ENCODE data around the gene NUDT3. TPM values are rescaled to one million over a fixed set of nuclear protein-coding genes. Genes with fewer than 3 reads are reported as not detected.

The NUDT3 gene
- total and polyA plus RNA-seq, 9 of the 15 experiments (the other 6 are each of a cell fraction or from before 2014, with no cell fraction given) = 5.4 to 81.2 (median 56.4) TPM

DNA sequence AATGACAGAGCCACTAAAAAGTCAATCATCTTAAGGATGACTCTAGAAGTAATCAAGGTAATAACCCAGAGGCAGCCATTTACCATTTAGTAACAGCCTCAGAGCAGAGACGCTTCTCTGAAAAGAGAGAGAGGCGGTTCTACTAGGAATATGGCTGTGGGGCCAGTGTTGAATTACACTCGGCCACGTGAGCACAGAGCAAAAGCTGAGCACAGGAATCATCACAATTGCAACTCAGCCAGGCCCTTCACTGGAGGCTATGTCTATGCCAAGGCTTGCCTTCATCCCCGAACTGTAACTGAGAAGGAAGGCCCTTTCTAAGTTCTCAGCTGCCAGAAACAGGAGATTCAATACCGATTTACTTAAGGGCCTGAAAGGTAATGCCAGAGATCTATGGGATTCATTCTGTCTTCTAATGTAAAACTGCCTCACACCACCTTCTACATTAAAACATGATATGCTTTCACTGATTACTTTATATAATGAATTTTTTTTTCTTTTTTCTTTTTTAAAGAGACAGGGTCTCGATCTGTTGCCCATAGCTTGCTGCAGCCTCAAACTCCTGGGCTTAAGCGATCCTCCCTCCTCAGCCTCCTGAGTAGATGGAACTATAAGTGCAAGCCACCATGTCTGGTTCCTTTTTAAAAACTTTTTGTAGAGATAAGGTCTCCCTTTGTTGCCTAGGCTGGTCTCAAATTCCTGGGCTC, 67.6 kb downstream of the NUDT3 start (continued):
- no peak for TF ChIP-seq STAT6 (CRISPR knock-in tag; IDR thresholded peaks at IDR 0.05)
- no peak for TF ChIP-seq CREBBP (IDR thresholded peaks at IDR 0.05; ENCODE audit: low read depth, low read length)
- no peak for TF ChIP-seq ZFP36 (IDR thresholded peaks at IDR 0.05; ENCODE audit: low read depth, low read length, partially characterized antibody)
- TF ChIP-seq, protein P1, sequence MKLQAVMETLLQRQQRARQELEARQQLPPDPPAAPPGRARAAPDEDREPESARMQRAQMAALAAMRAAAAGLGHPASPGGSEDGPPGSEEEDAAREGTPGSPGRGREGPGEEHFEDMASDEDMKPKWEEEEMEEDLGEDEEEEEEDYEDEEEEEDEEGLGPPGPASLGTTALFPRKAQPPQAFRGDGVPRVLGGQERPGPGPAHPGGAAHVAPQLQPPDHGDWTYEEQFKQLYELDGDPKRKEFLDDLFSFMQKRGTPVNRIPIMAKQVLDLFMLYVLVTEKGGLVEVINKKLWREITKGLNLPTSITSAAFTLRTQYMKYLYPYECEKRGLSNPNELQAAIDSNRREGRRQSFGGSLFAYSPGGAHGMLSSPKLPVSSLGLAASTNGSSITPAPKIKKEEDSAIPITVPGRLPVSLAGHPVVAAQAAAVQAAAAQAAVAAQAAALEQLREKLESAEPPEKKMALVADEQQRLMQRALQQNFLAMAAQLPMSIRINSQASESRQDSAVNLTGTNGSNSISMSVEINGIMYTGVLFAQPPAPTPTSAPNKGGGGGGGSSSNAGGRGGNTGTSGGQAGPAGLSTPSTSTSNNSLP (IDR thresholded peaks at IDR 0.05; ENCODE audit: borderline replicate concordance, low read depth, low read length) = no peak
- TF ChIP-seq PHF21A (IDR thresholded peaks at IDR 0.05; ENCODE audit: borderline replicate concordance, low read depth) = no peak
- TF ChIP-seq CHAMP1 (IDR thresholded peaks at IDR 0.05) = no peak
- TF ChIP-seq MEIS2 (IDR thresholded peaks at IDR 0.05; ENCODE audit: partially characterized antibody) = no peak
- no peak for TF ChIP-seq ZNF232 (CRISPR knock-in tag; IDR thresholded peaks at IDR 0.05)
- TF ChIP-seq TCF3 (CRISPR knock-in tag; IDR thresholded peaks at IDR 0.05) = no peak
- TF ChIP-seq PURB (CRISPR knock-in tag; IDR thresholded peaks at IDR 0.05; ENCODE audit: low read depth) = no peak
- TF ChIP-seq ARHGAP35 (IDR thresholded peaks at IDR 0.05; ENCODE audit: partially characterized antibody) = no peak
- no peak for TF ChIP-seq BDP1 (IDR thresholded peaks at IDR 0.05; ENCODE audit: insufficient read depth, insufficient read length)
- no peak for TF ChIP-seq CGGBP1 (CRISPR knock-in tag; IDR thresholded peaks at IDR 0.05)
- TF ChIP-seq TRIM25 (IDR thresholded peaks at IDR 0.05; ENCODE audit: borderline replicate concordance) = no peak
- TF ChIP-seq, protein P2, sequence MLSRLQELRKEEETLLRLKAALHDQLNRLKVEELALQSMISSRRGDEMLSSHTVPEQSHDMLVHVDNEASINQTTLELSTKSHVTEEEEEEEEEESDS (CRISPR knock-in tag; IDR thresholded peaks at IDR 0.05) = no peak
- TF ChIP-seq, protein P3, sequence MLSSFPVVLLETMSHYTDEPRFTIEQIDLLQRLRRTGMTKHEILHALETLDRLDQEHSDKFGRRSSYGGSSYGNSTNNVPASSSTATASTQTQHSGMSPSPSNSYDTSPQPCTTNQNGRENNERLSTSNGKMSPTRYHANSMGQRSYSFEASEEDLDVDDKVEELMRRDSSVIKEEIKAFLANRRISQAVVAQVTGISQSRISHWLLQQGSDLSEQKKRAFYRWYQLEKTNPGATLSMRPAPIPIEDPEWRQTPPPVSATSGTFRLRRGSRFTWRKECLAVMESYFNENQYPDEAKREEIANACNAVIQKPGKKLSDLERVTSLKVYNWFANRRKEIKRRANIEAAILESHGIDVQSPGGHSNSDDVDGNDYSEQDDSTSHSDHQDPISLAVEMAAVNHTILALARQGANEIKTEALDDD (IDR thresholded peaks at IDR 0.05) = 0 out of 2 replicates have a peak, but pooled peaks have one; percentile 33
- no peak for TF ChIP-seq BMI1 (IDR thresholded peaks at IDR 0.05; ENCODE audit: low read length)
- no peak for TF ChIP-seq ZC3H11A (IDR thresholded peaks at IDR 0.05; ENCODE audit: low read depth, low read length)
